Tibial artery (tissue), 4 donors: ENCODE measurements around the gene PKD1L1.

Experiments
- DNase-seq, 2 donors: peaks; one replicate each; pipeline ENCODE4 v3.0.0-alpha.2; 2019
- H3K27ac ChIP-seq, 2 donors: fragments of 200-600 bp; sonication (generic) in 1 of 2; 1 replicate in 1 of 2; 2 replicates in 1 of 2; pipeline ENCODE4 v1.5.1; 2018 to 2019; ENCODE audit warnings: mild to moderate bottlenecking in 1 of 2
- H3K27me3 ChIP-seq, 2 donors: fragments of 200-600 bp; sonication (generic) in 1 of 2; one replicate each; pipeline versions ENCODE4 v1.5.1 to v1.6.0; 2016 to 2019
- H3K36me3 ChIP-seq, 3 donors: fragments of 200-600 bp; sonication (generic) in 2 of 3; one replicate each; pipeline ENCODE4 v1.5.1; 2016 to 2019; ENCODE audit warnings: mild to moderate bottlenecking in 2 of 3
- H3K4me1 ChIP-seq, 4 donors: fragments of 200-600 bp; sonication (generic) in 2 of 4; 1 replicate in 3 of 4; 2 replicates in 1 of 4; pipeline ENCODE4 v1.5.1; 2016 to 2019
- H3K4me3 ChIP-seq, 2 donors: fragments of 200-600 bp; sonication (generic) in 1 of 2; 1 replicate in 1 of 2; 2 replicates in 1 of 2; pipeline ENCODE4 v1.5.1; 2018 to 2019; ENCODE audit warnings: mild to moderate bottlenecking in 2 of 2
- H3K9me3 ChIP-seq, 3 donors: fragments of 200-600 bp; sonication (generic) in 1 of 3; one replicate each; pipeline ENCODE4 v1.5.1; 2016 to 2019
- CTCF ChIP-seq, 2 experiments: fragments of 200-600 bp in 1 of 2; fragments of 450-650 bp in 1 of 2; IDR thresholded peaks; one replicate each; pipeline ENCODE4 v1.5.1; 2017 to 2019; ENCODE audit warnings: antibody characterized with exemption in 2 of 2, mild to moderate bottlenecking in 1 of 2, moderate library complexity in 1 of 2
- intact Hi-C: fragments of 100-400 bp; cut with DNase I; formaldehyde crosslinking; loops from one replicate; pipeline ENCODE4 v1.15.0; 2023; ENCODE audit warnings: low total_unique reads

The PKD1L1 gene

DNA sequence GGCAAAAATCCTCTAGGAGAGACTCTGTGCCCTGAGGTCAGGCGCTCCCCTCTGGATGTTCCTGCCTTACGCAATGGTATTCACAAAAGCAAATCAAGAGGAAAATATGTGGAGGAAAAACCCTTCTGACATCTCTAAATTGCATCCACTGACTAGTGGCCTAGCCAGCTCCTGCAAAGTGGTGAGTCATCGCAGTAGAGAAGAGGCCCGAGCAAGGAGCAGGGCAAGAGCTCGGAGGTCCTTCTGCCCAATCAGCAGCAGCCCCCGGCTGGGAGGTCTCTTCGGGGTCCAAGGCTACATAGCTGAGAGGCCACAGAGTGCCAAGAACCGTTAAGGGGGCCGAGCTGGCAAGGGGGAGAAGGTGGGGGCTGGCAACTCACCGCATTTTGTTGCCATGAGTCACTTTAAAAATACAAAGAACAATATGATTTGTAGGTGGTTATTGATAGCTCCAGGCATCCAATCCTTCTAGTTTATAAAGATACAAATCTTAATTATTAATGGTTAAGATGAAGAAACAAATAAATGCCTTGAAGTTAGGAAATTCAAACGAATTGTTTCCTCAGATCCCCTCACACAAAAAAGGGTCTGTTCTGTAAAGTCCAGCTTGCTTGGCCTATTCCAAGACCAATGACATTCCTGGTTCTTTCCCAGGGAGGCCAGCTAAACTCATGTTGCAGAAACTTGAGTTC lies 161.6 kb downstream of the PKD1L1 start:
- intact Hi-C loops = no loop called here
- H3K36me3 ChIP-seq = no peaks in the 10 kb centered on the region
- no peaks in the 10 kb centered on the region for H3K9me3 ChIP-seq
- H3K4me1 ChIP-seq = peaks cover 0 to 57% (median 42%) of the 10 kb centered on the region in 4 donors
- no peak overlapping the region for H3K4me3 ChIP-seq
- no peak for TF ChIP-seq CTCF (IDR thresholded peaks at IDR 0.05)
- peak; percentile 81 to 82 for DNase-seq
- peak overlapping the region; percentile 80 to 81 for H3K27ac ChIP-seq
- H3K27me3 ChIP-seq = no peaks in the 10 kb centered on the region

DNA sequence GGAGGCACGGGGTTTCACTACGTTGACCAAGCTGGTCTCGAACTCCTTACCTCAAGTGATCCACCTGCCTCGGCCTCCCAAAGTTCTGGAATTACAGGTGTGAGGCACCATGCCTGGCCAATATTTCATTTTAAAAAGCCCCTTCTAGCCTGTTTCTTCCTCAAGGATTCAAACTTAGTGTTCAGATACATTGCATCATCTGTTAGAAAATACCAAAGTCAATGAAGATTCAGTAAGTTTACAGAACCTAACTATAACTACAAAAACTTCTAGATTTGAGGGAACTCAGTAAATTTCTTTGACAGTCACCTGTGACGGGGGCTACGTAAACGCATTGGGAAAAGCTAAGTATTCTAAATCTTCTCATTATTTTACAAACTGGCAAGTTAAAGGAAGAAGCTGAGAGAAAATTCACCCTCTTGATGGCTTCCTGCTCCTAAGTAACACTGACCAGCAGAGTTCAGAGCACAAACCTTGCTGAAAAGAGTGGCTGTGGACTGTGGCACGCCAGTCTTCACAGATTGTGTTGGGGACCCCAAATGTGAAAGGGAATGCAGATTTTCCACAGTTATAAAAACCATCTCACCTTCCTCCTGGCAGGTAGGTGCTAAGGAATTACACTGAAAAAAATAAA lies 162.2 kb downstream of the PKD1L1 start:
- H3K4me3 ChIP-seq = no peak overlapping the region
- DNase-seq = no peak
- H3K27ac ChIP-seq = peak overlapping the region; percentile 80 to 81
- no peak for TF ChIP-seq CTCF (IDR thresholded peaks at IDR 0.05)
- no peaks in the 10 kb centered on the region for H3K9me3 ChIP-seq
- intact Hi-C loops = no loop called here
- H3K36me3 ChIP-seq = no peaks in the 10 kb centered on the region
- H3K27me3 ChIP-seq = no peaks in the 10 kb centered on the region
- H3K4me1 ChIP-seq = peaks cover 0 to 60% (median 42%) of the 10 kb centered on the region in 4 donors

DNA sequence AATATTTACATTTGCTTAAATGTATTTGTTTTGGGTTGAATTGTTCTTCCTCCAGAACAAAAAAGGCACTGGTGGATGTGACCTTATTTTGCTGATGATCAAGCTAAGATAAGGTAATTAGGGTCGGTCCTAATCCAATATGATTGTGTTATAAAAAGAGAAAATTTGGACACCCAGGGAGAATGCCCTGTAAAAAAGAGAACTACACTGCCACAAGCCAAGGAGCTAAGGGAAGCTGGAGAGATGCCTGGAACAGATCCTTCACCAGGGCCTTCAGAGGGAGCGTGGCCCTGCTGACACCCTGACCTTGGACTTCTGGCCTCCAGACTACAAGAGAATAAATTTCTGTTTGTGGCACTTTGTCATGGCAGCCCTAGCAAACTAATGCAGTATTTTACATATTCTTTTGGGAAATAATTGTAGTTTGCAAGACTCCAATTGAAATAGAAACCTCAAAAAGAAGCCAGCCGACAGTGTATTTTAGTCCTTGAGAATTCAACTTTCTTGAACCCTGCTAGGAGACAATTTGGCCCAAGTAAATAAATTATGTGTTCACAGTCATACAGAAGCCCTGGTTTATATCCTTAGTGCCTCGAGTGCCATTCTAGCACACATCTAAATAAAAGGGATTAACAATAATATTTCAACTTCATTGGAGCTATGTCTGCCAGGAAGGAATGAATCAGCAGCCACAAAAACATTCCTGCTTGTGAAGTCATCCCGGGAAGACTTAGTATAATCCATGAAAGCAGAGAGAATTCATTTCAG lies 164.6 kb downstream of the PKD1L1 start:
- Histone ChIP-seq H3K27ac (peak overlapping the region; percentile 80 to 81), H3K4me1 (peaks cover 0 to 60% (median 42%) of the 10 kb centered on the region in 4 donors), H3K4me3 (no peak overlapping the region), H3K9me3 (no peaks in the 10 kb centered on the region), H3K27me3 (no peaks in the 10 kb centered on the region), H3K36me3 (no peaks in the 10 kb centered on the region)
- intact Hi-C loops = no loop called here
- TF ChIP-seq CTCF (IDR thresholded peaks at IDR 0.05) = no peak
- peak; percentile 46 to 78 for DNase-seq

DNA sequence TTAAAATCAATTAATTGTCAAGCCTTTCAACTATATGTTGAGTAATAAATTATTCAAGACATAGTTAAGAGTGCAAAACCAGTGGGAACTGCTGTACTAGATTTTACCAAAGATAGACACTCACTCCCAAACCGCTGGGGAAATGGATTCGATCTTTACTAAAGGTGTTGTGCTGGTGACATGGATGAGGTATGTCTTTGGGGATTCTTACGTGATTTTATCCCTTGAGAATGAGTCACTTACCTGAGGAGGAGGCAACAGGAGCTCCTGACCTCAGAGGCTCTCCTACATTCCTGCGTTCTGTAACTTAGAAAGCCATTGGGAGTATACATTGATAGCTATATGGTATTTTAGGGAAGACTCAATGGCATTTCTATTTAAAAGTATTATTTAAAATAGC lies 165.5 kb downstream of the PKD1L1 start:
- intact Hi-C loops = no loop called here
- Histone ChIP-seq H3K27ac (peak overlapping the region; percentile 80 to 81), H3K4me3 (no peak overlapping the region), H3K27me3 (no peaks in the 10 kb centered on the region), H3K36me3 (no peaks in the 10 kb centered on the region), H3K4me1 (peaks cover 0 to 60% (median 42%) of the 10 kb centered on the region in 4 donors), H3K9me3 (no peaks in the 10 kb centered on the region)
- no peak for DNase-seq
- TF ChIP-seq CTCF (IDR thresholded peaks at IDR 0.05) = no peak

DNA sequence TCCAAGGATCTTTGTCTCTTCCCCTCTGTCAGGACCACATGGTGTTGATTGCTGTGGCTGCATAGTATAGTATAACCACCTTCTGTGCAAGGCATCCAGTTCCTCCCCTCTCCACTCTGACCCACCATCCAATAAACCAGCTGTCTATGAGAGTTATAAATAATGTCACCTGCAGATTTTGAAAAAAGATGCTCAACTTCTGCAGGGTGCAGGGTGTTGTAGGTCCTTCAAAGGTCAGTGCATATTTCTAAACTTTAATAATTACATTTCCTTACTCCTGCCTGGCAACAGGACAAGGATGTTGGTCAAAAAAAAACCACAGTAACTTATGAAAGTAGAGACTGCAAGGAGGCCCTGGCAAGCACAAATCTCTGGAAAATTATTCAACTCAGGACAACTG lies 166.2 kb downstream of the PKD1L1 start:
- Histone ChIP-seq H3K4me1 (peaks cover 0 to 56% (median 41%) of the 10 kb centered on the region in 4 donors), H3K27me3 (no peaks in the 10 kb centered on the region), H3K9me3 (no peaks in the 10 kb centered on the region), H3K36me3 (no peaks in the 10 kb centered on the region), H3K27ac (peak overlapping the region; percentile 80 to 81), H3K4me3 (no peak overlapping the region)
- no peak for DNase-seq
- intact Hi-C loops = no loop called here
- TF ChIP-seq CTCF (IDR thresholded peaks at IDR 0.05) = no peak
